Measurements from ENCODE around the gene ABHD12.

- no peak for TF ChIP-seq POLR2A (IDR thresholded peaks at IDR 0.05)
- TF ChIP-seq CTCF (IDR thresholded peaks at IDR 0.05), result no peak
- TF ChIP-seq EP300 (IDR thresholded peaks at IDR 0.05), result no peak
These were observed 9.6 kb downstream of the ABHD12 start for GRCh38 chr20:25380945-25381614.

All from stomach (tissue), 4 donors.